Lung (tissue), 12 donors: ENCODE data around the gene CARM1. TPM values are rescaled to one million over a fixed set of nuclear protein-coding genes. Genes with fewer than 3 reads are reported as not detected.

ENCODE experiments used
- ATAC-seq: fragments of 200-7000 bp; cut with Tn5 transposase; one replicate; pipeline ENCODE4 v1.9.1; 2020; ENCODE audit warnings: moderate number of reproducible peaks; ENCODE audit not compliant: insufficient read depth, low FRiP score
- DNase-seq, 3 donors: peaks; one replicate each; pipeline ENCODE4 v3.0.0-alpha.2; 2013 to 2017
- H3K27ac ChIP-seq, 2 donors: one replicate each; pipeline ENCODE4 v1.5.1; 2013; ENCODE audit warnings: mild to moderate bottlenecking in 2 of 2, moderate library complexity in 2 of 2, control low read depth in 1 of 2, inconsistent platforms in 1 of 2, low read depth in 1 of 2, low read length in 1 of 2
- H3K27me3 ChIP-seq, 3 donors: one replicate each; pipeline ENCODE4 v1.5.1; 2013; ENCODE audit warnings: low read length in 2 of 3; ENCODE audit not compliant: control insufficient read depth in 3 of 3, insufficient read depth in 3 of 3
- H3K36me3 ChIP-seq, 4 donors: one replicate each; pipeline ENCODE4 v1.5.1; 2013; ENCODE audit warnings: low read length in 4 of 4, mild to moderate bottlenecking in 1 of 4, moderate library complexity in 1 of 4; ENCODE audit not compliant: control insufficient read depth in 4 of 4, insufficient read depth in 4 of 4
- H3K4me1 ChIP-seq, 5 donors: one replicate each; pipeline ENCODE4 v1.5.1; 2013; ENCODE audit warnings: low read length in 5 of 5, mild to moderate bottlenecking in 2 of 5, moderate library complexity in 1 of 5; ENCODE audit not compliant: control insufficient read depth in 5 of 5, insufficient read depth in 5 of 5
- H3K4me3 ChIP-seq: one replicate; pipeline ENCODE4 v1.5.1; 2013; ENCODE audit warnings: mild to moderate bottlenecking, control low read depth, moderate library complexity
- H3K9ac ChIP-seq, 2 donors: one replicate each; pipeline ENCODE4 v1.5.1; 2013; ENCODE audit warnings: low read length in 2 of 2, control low read depth in 1 of 2; ENCODE audit not compliant: insufficient read depth in 1 of 2
- H3K9me3 ChIP-seq, 4 donors: one replicate each; pipeline ENCODE4 v1.5.1; 2013; ENCODE audit warnings: low read length in 3 of 4, mild to moderate bottlenecking in 1 of 4, moderate library complexity in 1 of 4; ENCODE audit not compliant: control insufficient read depth in 4 of 4, insufficient read depth in 3 of 4
- WGBS, 2 donors: extraction: QIAGEN DNeasy Blood & Tissue Kit; methylation state at CpG; one replicate each; pipeline ENCODE4 v1.1.7; 2013; 5-methylcytosine and 5-hydroxymethylcytosine counted together
- polyA plus RNA-seq, 2 donors: library from polyadenylated mRNA; stranded (reverse); fragments of 200-250 nt; gene quantifications; one replicate each; pipeline ENCODE4 v1.2.1, GENCODE V29; 2013
- total RNA-seq, 2 donors: library from RNA; depleted of rRNA in 1 of 2; stranded (reverse); fragments of >200 nt in 1 of 2; gene quantifications; one replicate each; pipeline ENCODE4 v1.2.1, GENCODE V29; 2014 to 2021
- TF ChIP-seq, protein P1 (sequence below): IDR thresholded peaks from 2 replicates; pipeline ENCODE4 v1.5.1; 2012; ENCODE audit warnings: mild to moderate bottlenecking; ENCODE audit errors: control extremely low read depth, extremely low read depth
- donor health status: control.
- donor health status: control.
- donor health status: Bipolar disorder and iron deficiency.
- donor health status: healthy.
- donor health status: DM: yes; HTN: yes; CAD: no.

Gene CARM1
- total and polyA plus RNA-seq, 4 donors = 19.9 to 35.5 (median 27.9) TPM

DNA sequence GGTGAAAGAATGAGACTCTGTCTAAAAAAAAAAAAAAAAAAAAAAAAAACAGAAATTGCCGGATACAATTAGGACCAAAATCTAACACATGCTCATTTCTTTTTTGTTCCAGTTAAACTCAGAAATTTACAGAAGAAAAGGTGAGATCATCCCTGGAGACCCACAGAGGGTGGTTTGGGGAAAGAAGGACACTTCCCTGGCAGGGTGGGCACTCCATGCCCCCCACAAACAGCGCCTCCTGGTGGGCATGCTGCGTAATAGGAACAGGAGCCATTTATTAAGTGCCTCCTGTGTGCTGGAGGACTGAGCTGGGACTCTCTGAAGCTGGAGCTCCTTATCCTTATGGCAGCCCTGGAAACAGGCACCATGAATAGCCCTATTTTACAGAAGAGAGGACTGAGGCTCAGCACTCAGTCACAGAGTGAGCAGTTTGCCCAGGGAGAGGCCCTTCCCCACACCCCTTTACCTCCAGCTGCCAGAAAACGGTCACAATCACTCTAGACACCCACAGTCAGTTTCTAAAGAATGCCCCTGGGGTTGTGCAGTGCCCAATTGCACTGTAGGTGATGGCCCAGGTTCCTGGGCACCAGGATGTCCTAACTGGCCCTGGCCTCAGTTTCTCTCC, 13.0 kb upstream of the CARM1 start:
- H3K36me3 ChIP-seq = no peaks in the 10 kb centered on the region
- DNase-seq (no peak), ATAC-seq (no peak)
- no peak overlapping the region for H3K4me3 ChIP-seq
- H3K27me3 ChIP-seq = no peaks in the 10 kb centered on the region
- H3K9ac ChIP-seq = no peak overlapping the region
- H3K4me1 ChIP-seq = no peaks in the 10 kb centered on the region
- TF ChIP-seq, protein P1, sequence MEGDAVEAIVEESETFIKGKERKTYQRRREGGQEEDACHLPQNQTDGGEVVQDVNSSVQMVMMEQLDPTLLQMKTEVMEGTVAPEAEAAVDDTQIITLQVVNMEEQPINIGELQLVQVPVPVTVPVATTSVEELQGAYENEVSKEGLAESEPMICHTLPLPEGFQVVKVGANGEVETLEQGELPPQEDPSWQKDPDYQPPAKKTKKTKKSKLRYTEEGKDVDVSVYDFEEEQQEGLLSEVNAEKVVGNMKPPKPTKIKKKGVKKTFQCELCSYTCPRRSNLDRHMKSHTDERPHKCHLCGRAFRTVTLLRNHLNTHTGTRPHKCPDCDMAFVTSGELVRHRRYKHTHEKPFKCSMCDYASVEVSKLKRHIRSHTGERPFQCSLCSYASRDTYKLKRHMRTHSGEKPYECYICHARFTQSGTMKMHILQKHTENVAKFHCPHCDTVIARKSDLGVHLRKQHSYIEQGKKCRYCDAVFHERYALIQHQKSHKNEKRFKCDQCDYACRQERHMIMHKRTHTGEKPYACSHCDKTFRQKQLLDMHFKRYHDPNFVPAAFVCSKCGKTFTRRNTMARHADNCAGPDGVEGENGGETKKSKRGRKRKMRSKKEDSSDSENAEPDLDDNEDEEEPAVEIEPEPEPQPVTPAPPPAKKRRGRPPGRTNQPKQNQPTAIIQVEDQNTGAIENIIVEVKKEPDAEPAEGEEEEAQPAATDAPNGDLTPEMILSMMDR = no peak
- H3K27ac ChIP-seq = no peak overlapping the region
- 56 to 68% methylated on average over 4 of the region's 4 CpGs for WGBS, 2 donors
- no peaks in the 10 kb centered on the region for H3K9me3 ChIP-seq

DNA sequence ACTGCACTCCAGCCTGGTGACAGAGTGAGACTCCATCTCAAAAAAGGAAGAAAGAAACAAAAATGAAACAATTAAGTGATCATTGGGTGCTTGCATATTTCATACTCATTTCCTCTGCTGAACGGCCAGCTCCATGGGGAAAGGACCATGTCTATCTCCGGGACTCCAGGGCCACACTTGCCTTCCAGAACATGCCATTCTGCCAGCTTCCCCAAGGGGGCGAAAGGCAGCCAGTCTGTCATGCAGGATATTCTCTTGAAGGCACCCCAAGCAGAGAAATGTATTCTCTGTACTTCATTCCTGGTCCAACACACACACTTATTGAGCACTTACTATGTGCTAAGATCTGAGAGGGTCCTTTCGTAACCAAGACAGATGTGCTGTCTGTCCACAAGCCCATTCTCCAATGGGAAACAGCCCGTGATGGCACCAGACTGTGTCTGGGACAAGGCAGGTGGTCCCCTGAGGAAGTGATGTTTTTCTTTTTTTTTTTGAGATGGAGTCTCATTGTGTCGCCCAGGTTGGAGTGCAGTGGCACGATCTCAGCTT, 10.2 kb upstream of the CARM1 start:
- TF ChIP-seq, protein P1 = peak; percentile 2
- H3K9ac ChIP-seq = no peak overlapping the region
- no peak overlapping the region for H3K27ac ChIP-seq
- no peak overlapping the region for H3K4me3 ChIP-seq
- ATAC-seq (no peak), DNase-seq (no peak)
- H3K36me3 ChIP-seq = no peaks in the 10 kb centered on the region
- no peaks in the 10 kb centered on the region for H3K9me3 ChIP-seq
- no peaks in the 10 kb centered on the region for H3K27me3 ChIP-seq
- H3K4me1 ChIP-seq = peaks cover 0 to 3% (median 0%) of the 10 kb centered on the region in 5 donors
- WGBS, 2 donors = 55 to 58% methylated on average over 7 of the region's 7 CpGs

DNA sequence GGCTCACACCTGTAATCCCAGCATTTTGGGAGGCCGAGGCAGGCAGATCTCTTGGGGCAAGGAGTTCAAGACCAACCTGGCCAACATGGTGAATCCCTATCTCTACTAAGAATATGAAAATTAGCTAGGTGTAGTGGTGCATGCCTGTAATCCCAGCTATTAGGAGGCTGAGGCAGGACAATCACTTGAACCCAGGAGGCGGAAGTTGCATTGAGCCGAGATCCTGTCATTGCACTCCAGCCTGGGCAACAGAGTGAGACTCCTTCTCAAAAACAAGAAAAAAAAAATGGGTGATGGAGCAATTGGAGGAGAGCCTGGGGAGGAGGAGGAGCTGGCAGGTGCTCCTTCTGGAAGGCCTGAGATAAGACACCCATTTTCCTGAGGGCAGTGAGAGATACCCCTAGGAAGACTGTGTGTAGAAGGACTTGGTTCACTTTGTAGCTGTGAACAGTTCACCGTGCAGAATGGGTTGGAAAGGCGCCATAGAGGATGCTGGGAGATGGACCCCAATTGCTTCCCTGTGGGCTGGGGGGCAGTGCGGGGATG, 8.7 kb upstream of the CARM1 start:
- peak overlapping the region in 1 of 2 donors; percentile 61 for H3K27ac ChIP-seq
- H3K9me3 ChIP-seq = no peaks in the 10 kb centered on the region
- no peak overlapping the region for H3K4me3 ChIP-seq
- H3K36me3 ChIP-seq = no peaks in the 10 kb centered on the region
- H3K4me1 ChIP-seq = peaks cover 0 to 3% (median 0%) of the 10 kb centered on the region in 5 donors
- H3K27me3 ChIP-seq = no peaks in the 10 kb centered on the region
- TF ChIP-seq, protein P1 = no peak
- H3K9ac ChIP-seq = peak overlapping the region in 1 of 2 donors; percentile 23
- ATAC-seq (no peak), DNase-seq (no peak)
- 78 to 84% methylated on average over 6 of the region's 6 CpGs for WGBS, 2 donors
